Thymus (tissue), 11 donors: ENCODE results near the gene PTPN4. TPM values are rescaled to one million over a fixed set of nuclear protein-coding genes. Genes with fewer than 3 reads are reported as not detected.
A peak's percentile ranks its signal among the peaks of the same experiment; 100 is the strongest.

Experiments used
- DNase-seq, 9 donors: peaks; one replicate each; pipeline ENCODE4 v3.0.0-alpha.2; 2013; ENCODE audit warnings: low spot score in 9 of 9, low read depth in 6 of 9, missing footprints in 1 of 9
- H3K27ac ChIP-seq, 2 donors: one replicate each; pipeline ENCODE4 v1.5.1; 2013; ENCODE audit warnings: control low read depth in 1 of 2, low read depth in 1 of 2, low read length in 1 of 2, mild to moderate bottlenecking in 1 of 2, moderate library complexity in 1 of 2
- H3K27me3 ChIP-seq, 2 donors: one replicate each; pipeline ENCODE4 v1.5.1; 2013; ENCODE audit warnings: low read length in 1 of 2; ENCODE audit not compliant: control insufficient read depth in 2 of 2, insufficient read depth in 1 of 2
- H3K36me3 ChIP-seq, 2 donors: one replicate each; pipeline ENCODE4 v1.5.1; 2013; ENCODE audit warnings: low read length in 1 of 2, mild to moderate bottlenecking in 1 of 2, moderate library complexity in 1 of 2; ENCODE audit not compliant: control insufficient read depth in 2 of 2, insufficient read depth in 2 of 2
- H3K4me1 ChIP-seq, 2 donors: one replicate each; pipeline ENCODE4 v1.5.1; 2013; ENCODE audit warnings: low read length in 2 of 2; ENCODE audit not compliant: control insufficient read depth in 2 of 2, insufficient read depth in 2 of 2
- H3K4me3 ChIP-seq, 2 donors: one replicate each; pipeline ENCODE4 v1.5.1; 2013; ENCODE audit warnings: low read length in 2 of 2, control low read depth in 1 of 2, mild to moderate bottlenecking in 1 of 2
- H3K9me3 ChIP-seq, 2 donors: one replicate each; pipeline ENCODE4 v1.5.1; 2013; ENCODE audit warnings: low read length in 1 of 2, mild to moderate bottlenecking in 1 of 2; ENCODE audit not compliant: control insufficient read depth in 2 of 2, insufficient read depth in 1 of 2
- WGBS: extraction: QIAGEN DNeasy Blood & Tissue Kit; methylation state at CpG from one replicate; pipeline ENCODE4 v1.1.7; 2013; 5-methylcytosine and 5-hydroxymethylcytosine counted together
- polyA plus RNA-seq: library from polyadenylated mRNA; stranded (reverse); fragments of 200-250 nt; gene quantifications from one replicate; pipeline ENCODE4 v1.2.3, GENCODE V29; 2013
- total RNA-seq: library from RNA; stranded (reverse); fragments of 120-200 nt; gene quantifications from one replicate; pipeline ENCODE4 v1.2.4, GENCODE V29; 2013
- donor health status: healthy.

PTPN4 gene
- total and polyA plus RNA-seq, 2 donors: 11.9 to 53.0 TPM

- DNase-seq: no peak
- Histone ChIP-seq H3K4me1 (no peaks in the 10 kb centered on the region), H3K27me3 (peaks cover 0 to 8% of the 10 kb centered on the region in 2 donors), H3K36me3 (no peaks in the 10 kb centered on the region), H3K9me3 (no peaks in the 10 kb centered on the region), H3K4me3 (no peak overlapping the region), H3K27ac (no peak overlapping the region)
- WGBS: 95% methylated on average over 3 of the region's 3 CpGs
These were observed 17.9 kb upstream of the PTPN4 start for GRCh38 chr2:119741868-119742267.

DNA sequence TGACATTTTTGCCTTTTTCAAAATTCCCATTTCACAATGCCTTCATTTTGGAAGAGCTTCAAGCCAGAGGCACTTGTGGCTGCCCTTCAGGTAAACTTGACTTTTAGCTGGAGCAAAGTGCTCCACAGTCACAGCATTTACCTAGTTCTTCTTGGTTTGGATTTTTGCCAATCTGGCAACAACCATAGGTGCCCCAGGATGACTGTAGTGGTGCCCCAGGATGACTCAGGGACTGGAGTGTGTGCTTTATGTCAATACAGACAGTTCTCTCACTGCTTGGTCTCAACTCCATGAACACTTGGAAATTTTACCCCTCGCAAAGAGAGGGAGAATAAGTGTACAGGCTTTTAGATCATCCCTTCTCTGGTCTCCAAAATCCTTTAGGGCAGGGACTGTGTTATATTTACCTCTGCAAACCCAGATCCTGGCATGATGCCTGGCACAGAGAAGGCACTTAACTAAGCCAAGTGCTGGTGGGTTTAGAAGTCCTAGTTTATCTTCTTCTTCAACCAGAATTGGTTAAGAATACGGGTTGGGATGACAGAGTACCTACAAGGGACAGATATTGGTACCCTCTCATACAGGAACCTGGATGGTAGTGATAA lies 15.3 kb upstream of the PTPN4 start:
- no peak overlapping the region for H3K4me3 ChIP-seq
- no peaks in the 10 kb centered on the region for H3K36me3 ChIP-seq
- H3K9me3 ChIP-seq: no peaks in the 10 kb centered on the region
- DNase-seq: no peak
- WGBS: 90% methylated on average over 2 of the region's 2 CpGs
- H3K4me1 ChIP-seq: no peaks in the 10 kb centered on the region
- H3K27ac ChIP-seq: no peak overlapping the region
- peaks cover 0 to 10% of the 10 kb centered on the region in 2 donors for H3K27me3 ChIP-seq

- H3K36me3 ChIP-seq: no peaks in the 10 kb centered on the region
- DNase-seq: no peak
- H3K9me3 ChIP-seq: no peaks in the 10 kb centered on the region
- H3K4me1 ChIP-seq: no peaks in the 10 kb centered on the region
- H3K27me3 ChIP-seq: peaks cover 0 to 10% of the 10 kb centered on the region in 2 donors
- no peak overlapping the region for H3K4me3 ChIP-seq
- H3K27ac ChIP-seq: no peak overlapping the region
- WGBS: 93% methylated on average over 2 of the region's 2 CpGs
These were observed 14.2 kb upstream of the PTPN4 start for GRCh38 chr2:119745566-119745965.

GRCh38 chr2:119746836-119747686 lies 12.7 kb upstream of the PTPN4 start:
- no peak overlapping the region for H3K4me3 ChIP-seq
- no peak for DNase-seq
- peaks cover 0 to 10% of the 10 kb centered on the region in 2 donors for H3K27me3 ChIP-seq
- no peaks in the 10 kb centered on the region for H3K36me3 ChIP-seq
- no peak overlapping the region for H3K27ac ChIP-seq
- no peaks in the 10 kb centered on the region for H3K9me3 ChIP-seq
- H3K4me1 ChIP-seq: no peaks in the 10 kb centered on the region
- WGBS: 95% methylated on average over 15 of the region's 15 CpGs

DNA sequence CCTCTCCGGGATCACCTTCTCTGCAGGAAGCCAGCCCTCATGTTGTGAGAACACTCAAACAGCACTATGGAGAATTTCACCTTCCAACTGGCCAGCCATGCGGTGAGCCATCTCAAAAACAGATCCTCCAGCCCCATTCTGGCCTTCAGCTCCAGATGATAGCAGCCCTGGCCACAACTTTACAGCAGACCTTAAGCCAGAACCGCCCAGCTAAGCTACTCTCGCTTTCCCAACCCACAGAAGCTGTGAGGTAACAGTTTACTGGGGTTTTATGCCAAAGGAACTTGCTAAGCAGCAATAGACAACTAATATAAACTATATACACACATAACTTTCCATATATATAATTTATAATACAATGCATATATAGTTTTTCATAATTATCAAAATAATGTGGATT lies 11.6 kb upstream of the PTPN4 start:
- H3K27me3 ChIP-seq: peaks cover 0 to 10% of the 10 kb centered on the region in 2 donors
- H3K9me3 ChIP-seq: no peaks in the 10 kb centered on the region
- H3K36me3 ChIP-seq: no peaks in the 10 kb centered on the region
- 96% methylated on average over 4 of the region's 4 CpGs for WGBS
- DNase-seq: no peak
- H3K4me1 ChIP-seq: no peaks in the 10 kb centered on the region
- no peak overlapping the region for H3K27ac ChIP-seq
- no peak overlapping the region for H3K4me3 ChIP-seq

DNA sequence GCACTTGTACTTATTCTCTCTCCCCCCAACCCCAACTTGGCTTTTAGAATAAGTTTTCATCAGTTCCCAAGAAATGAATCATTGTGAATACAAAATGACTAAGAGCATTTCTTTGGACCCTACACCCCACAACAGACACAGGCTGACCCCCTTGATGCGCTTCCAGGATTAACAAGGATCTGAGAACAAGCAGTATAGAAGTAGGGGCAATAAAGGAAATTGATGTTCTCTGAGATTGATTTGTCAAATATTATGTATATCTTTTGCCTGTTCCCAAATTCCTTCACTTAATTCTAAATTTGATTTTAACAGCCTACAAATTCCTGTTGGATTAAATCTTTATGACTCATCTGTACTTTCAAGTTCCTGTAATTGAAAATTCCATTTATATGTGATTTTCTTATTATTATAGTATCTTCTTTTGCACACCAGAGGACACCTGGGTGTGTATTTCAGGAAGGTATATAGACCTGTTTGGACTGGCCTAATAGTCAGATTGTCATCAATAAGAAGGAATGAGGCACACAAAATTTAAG lies 10.2 kb upstream of the PTPN4 start:
- H3K4me1 ChIP-seq: no peaks in the 10 kb centered on the region
- no peaks in the 10 kb centered on the region for H3K9me3 ChIP-seq
- no peak for DNase-seq
- H3K4me3 ChIP-seq: no peak overlapping the region
- no peak overlapping the region for H3K27ac ChIP-seq
- H3K36me3 ChIP-seq: no peaks in the 10 kb centered on the region
- H3K27me3 ChIP-seq: peaks cover 0 to 10% of the 10 kb centered on the region in 2 donors
- WGBS: 97% methylated on average over 1 of the region's 1 CpG

- no peaks in the 10 kb centered on the region for H3K9me3 ChIP-seq
- DNase-seq: no peak
- WGBS: 99% methylated on average over 2 of the region's 2 CpGs
- H3K4me1 ChIP-seq: no peaks in the 10 kb centered on the region
- peaks cover 0 to 4% of the 10 kb centered on the region in 2 donors for H3K27me3 ChIP-seq
- no peak overlapping the region for H3K27ac ChIP-seq
- H3K36me3 ChIP-seq: no peaks in the 10 kb centered on the region
- no peak overlapping the region for H3K4me3 ChIP-seq
These were observed 8.0 kb upstream of the PTPN4 start for GRCh38 chr2:119751706-119752105.

GRCh38 chr2:119753041-119753929 lies 6.4 kb upstream of the PTPN4 start:
- WGBS: 58% methylated on average over 7 of the region's 7 CpGs

More at GRCh38 chr2:119753041-119753929, 6.4 kb upstream of the PTPN4 start:
- H3K27ac ChIP-seq: no peak overlapping the region
- no peaks in the 10 kb centered on the region for H3K4me1 ChIP-seq
- no peaks in the 10 kb centered on the region for H3K9me3 ChIP-seq
- H3K4me3 ChIP-seq: no peak overlapping the region
- no peaks in the 10 kb centered on the region for H3K27me3 ChIP-seq
- no peaks in the 10 kb centered on the region for H3K36me3 ChIP-seq
- DNase-seq: peak in 6 of 9 donors; percentile 36 to 71 (median 42)
